Left lung (tissue), 10 donors: ENCODE measurements around the gene NR2F1-AS1. TPM values are rescaled to one million over a fixed set of nuclear protein-coding genes. Genes with fewer than 3 reads are reported as not detected.
A peak's percentile ranks its signal among the peaks of the same experiment; 100 is the strongest.

Source experiments
- ATAC-seq: fragments of 200-7000 bp; cut with Tn5 transposase; one replicate; pipeline ENCODE4 v1.9.1; 2020; ENCODE audit warnings: moderate library complexity
- DNase-seq, 4 donors: peaks; one replicate each; pipeline ENCODE4 v3.0.0-alpha.2; 2013 to 2020
- H3K27ac ChIP-seq, 2 donors: fragments of 200-600 bp; sonication (generic) in 1 of 2; one replicate each; pipeline versions ENCODE4 v1.5.0 to v1.8.0; 2020 to 2021
- H3K27me3 ChIP-seq, 2 donors: fragments of 200-600 bp; sonication (generic) in 1 of 2; one replicate each; pipeline versions ENCODE4 v1.5.0 to v1.8.0; 2020 to 2021
- H3K36me3 ChIP-seq, 2 donors: fragments of 200-600 bp; sonication (generic) in 1 of 2; one replicate each; pipeline versions ENCODE4 v1.5.0 to v1.8.0; 2020 to 2021
- H3K4me1 ChIP-seq, 2 donors: fragments of 200-600 bp; one replicate each; pipeline ENCODE4 v1.8.0; 2021
- H3K4me3 ChIP-seq, 2 donors: fragments of 200-600 bp; sonication (generic) in 1 of 2; one replicate each; pipeline versions ENCODE4 v1.5.0 to v1.8.0; 2020 to 2021; ENCODE audit warnings: mild to moderate bottlenecking in 1 of 2
- H3K9me3 ChIP-seq, 2 donors: fragments of 200-600 bp; sonication (generic) in 1 of 2; one replicate each; pipeline versions ENCODE4 v1.5.0 to v1.8.0; 2020 to 2021
- intact Hi-C, 2 donors: fragments of 100-400 bp; cut with DNase I; formaldehyde crosslinking; loops; one replicate each; pipeline versions ENCODE4 v1.11.2 to v1.14.2; 2022
- polyA plus RNA-seq, 6 donors: library from polyadenylated mRNA; unstranded; fragments of 120-200 nt; gene quantifications; one replicate each; pipeline ENCODE4 v1.2.1, GENCODE V29; 2013; ENCODE audit not compliant: insufficient read length in 6 of 6
- total RNA-seq, 2 donors: library from RNA; stranded (reverse); fragmentation: NEBNext Ultra II Directional; extraction: Animal tissue kit (Norgen Biotek cat#: 25700); gene quantifications; one replicate each; pipeline ENCODE4 v1.2.1, GENCODE V29; 2021
- TF ChIP-seq, protein P1 (sequence below), 2 donors: fragments of 200-600 bp; sonication (generic) in 1 of 2; IDR thresholded peaks; one replicate each; pipeline versions ENCODE4 v1.5.0 to v1.8.0; 2021; ENCODE audit warnings: antibody characterized with exemption in 2 of 2
- donor health status: DM: no; HTN: yes; CAD: no.
- donor health status: DM: no; HTN: no; CAD: no.

The NR2F1-AS1 gene
- total and polyA plus RNA-seq, 8 donors: 10.5 to 66.3 (median 48.3) TPM

- intact Hi-C loops: loop anchor here in 1 of 2 donors (10.0 kb wide), 1 partner anchor 208 kb away; no protein-coding TSS in a partner anchor
- ATAC-seq: no peak
- DNase-seq: no peak
- H3K9me3 ChIP-seq: no peaks in the 10 kb centered on the region
- H3K4me1 ChIP-seq: peaks cover 0 to 17% of the 10 kb centered on the region in 2 donors
- peak overlapping the region; percentile 33 to 43 for H3K4me3 ChIP-seq
- no peaks in the 10 kb centered on the region for H3K36me3 ChIP-seq
- TF ChIP-seq, protein P1, sequence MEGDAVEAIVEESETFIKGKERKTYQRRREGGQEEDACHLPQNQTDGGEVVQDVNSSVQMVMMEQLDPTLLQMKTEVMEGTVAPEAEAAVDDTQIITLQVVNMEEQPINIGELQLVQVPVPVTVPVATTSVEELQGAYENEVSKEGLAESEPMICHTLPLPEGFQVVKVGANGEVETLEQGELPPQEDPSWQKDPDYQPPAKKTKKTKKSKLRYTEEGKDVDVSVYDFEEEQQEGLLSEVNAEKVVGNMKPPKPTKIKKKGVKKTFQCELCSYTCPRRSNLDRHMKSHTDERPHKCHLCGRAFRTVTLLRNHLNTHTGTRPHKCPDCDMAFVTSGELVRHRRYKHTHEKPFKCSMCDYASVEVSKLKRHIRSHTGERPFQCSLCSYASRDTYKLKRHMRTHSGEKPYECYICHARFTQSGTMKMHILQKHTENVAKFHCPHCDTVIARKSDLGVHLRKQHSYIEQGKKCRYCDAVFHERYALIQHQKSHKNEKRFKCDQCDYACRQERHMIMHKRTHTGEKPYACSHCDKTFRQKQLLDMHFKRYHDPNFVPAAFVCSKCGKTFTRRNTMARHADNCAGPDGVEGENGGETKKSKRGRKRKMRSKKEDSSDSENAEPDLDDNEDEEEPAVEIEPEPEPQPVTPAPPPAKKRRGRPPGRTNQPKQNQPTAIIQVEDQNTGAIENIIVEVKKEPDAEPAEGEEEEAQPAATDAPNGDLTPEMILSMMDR (IDR thresholded peaks at IDR 0.05): no peak
- peak overlapping the region; percentile 23 to 57 for H3K27ac ChIP-seq
- peaks cover 44 to 100% of the 10 kb centered on the region in 2 donors for H3K27me3 ChIP-seq
Measured at GRCh38 chr5:93586736-93587596, 5.9 kb upstream of the NR2F1-AS1 start.

- DNase-seq: no peak
- H3K4me3 ChIP-seq: peak overlapping the region; percentile 33 to 43
- H3K4me1 ChIP-seq: peaks cover 0 to 22% of the 10 kb centered on the region in 2 donors
- ATAC-seq: no peak
- no peaks in the 10 kb centered on the region for H3K9me3 ChIP-seq
- peak overlapping the region; percentile 53 to 77 for H3K27ac ChIP-seq
- H3K36me3 ChIP-seq: no peaks in the 10 kb centered on the region
- peaks cover 44 to 97% of the 10 kb centered on the region in 2 donors for H3K27me3 ChIP-seq
- TF ChIP-seq, protein P1 (IDR thresholded peaks at IDR 0.05): no peak
- intact Hi-C loops: loop anchor here in 1 of 2 donors (10.0 kb wide), 1 partner anchor 209 kb away; no protein-coding TSS in a partner anchor
Measured at GRCh38 chr5:93585767-93586385, 4.9 kb upstream of the NR2F1-AS1 start.

DNA sequence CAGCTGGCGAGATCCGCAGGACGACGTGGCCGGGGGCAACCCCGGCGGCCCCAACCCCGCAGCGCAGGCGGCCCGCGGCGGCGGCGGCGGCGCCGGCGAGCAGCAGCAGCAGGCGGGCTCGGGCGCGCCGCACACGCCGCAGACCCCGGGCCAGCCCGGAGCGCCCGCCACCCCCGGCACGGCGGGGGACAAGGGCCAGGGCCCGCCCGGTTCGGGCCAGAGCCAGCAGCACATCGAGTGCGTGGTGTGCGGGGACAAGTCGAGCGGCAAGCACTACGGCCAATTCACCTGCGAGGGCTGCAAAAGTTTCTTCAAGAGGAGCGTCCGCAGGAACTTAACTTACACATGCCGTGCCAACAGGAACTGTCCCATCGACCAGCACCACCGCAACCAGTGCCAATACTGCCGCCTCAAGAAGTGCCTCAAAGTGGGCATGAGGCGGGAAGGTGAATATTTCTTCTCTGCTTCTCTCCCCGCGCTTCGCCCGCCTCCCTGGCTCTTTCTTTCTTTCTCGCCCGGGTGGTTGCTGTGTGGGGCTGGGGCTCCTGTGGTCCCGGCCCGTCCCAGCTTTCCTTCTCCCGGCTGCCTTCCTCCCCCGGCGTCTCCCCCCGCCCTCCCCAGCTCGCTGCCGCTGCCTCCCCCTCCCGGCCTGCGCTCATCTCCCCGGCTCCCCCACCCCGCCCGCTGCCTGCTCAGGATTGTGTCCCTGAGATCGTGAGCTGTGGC is 4.2 kb upstream of the NR2F1-AS1 start:
- H3K27me3 ChIP-seq: peaks cover 47 to 97% of the 10 kb centered on the region in 2 donors
- intact Hi-C loops: loop anchor here in 1 of 2 donors (10.0 kb wide), 1 partner anchor 210 kb away; no protein-coding TSS in a partner anchor
- no peaks in the 10 kb centered on the region for H3K9me3 ChIP-seq
- H3K36me3 ChIP-seq: no peaks in the 10 kb centered on the region
- H3K4me1 ChIP-seq: peaks cover 0 to 28% of the 10 kb centered on the region in 2 donors
- peak overlapping the region; percentile 33 to 43 for H3K4me3 ChIP-seq
- TF ChIP-seq, protein P1 (IDR thresholded peaks at IDR 0.05): no peak
- H3K27ac ChIP-seq: peak overlapping the region; percentile 53 to 77
- DNase-seq: no peak
- ATAC-seq: no peak

- Histone ChIP-seq H3K9me3 (no peaks in the 10 kb centered on the region), H3K27me3 (peaks cover 53 to 97% of the 10 kb centered on the region in 2 donors), H3K4me1 (peaks cover 5 to 34% of the 10 kb centered on the region in 2 donors), H3K4me3 (peak overlapping the region; percentile 32 to 43), H3K36me3 (no peaks in the 10 kb centered on the region), H3K27ac (peak overlapping the region; percentile 67 to 87)
- ATAC-seq (no peak), DNase-seq (peak in 1 of 4 donors; percentile 79)
- TF ChIP-seq, protein P1 (IDR thresholded peaks at IDR 0.05): no peak
- intact Hi-C loops: loop anchor here in 1 of 2 donors (10.0 kb wide), 1 partner anchor 210 kb away; no protein-coding TSS in a partner anchor
Measured at GRCh38 chr5:93584596-93585040, 3.6 kb upstream of the NR2F1-AS1 start.
